ENCODE results near the gene TACC2. TPM values are rescaled to one million over a fixed set of nuclear protein-coding genes. Genes with fewer than 3 reads are reported as not detected.

The TACC2 gene
- total and polyA plus RNA-seq, 2 donors (not counting 1 experiment from before 2014, with no cell fraction given): not detected

GRCh38 chr10:122127943-122128342 lies 139.0 kb downstream of the TACC2 start:
- no peaks in the 10 kb centered on the region for H3K27me3 ChIP-seq (replicated peaks in 1 of 4; ENCODE audit: control extremely low read depth in 1 of 4, control insufficient read depth in 3 of 4, insufficient read depth in 4 of 4, low read length in 3 of 4)
- H3K4me3 Mint-ChIP-seq: no peak overlapping the region
- H2AFZ ChIP-seq (ENCODE audit: insufficient read depth, low read depth, low read length, poor library complexity, severe bottlenecking): no peak overlapping the region
- WGBS (ENCODE audit: insufficient coverage): 75% methylated on average over 5 of the region's 8 CpGs
- ATAC-seq (ENCODE audit: low read depth) (no peak), DNase-seq (no peak)
- no peaks in the 10 kb centered on the region for H3K79me2 ChIP-seq (ENCODE audit: control insufficient read depth, insufficient read depth, low read length)
- H3K4me2 ChIP-seq (replicated peaks; ENCODE audit: low read depth, low read length, poor library complexity, severe bottlenecking): no peak overlapping the region
- no peaks in the 10 kb centered on the region for H3K4me1 ChIP-seq (ENCODE audit: control insufficient read depth in 2 of 2, insufficient read depth in 2 of 2, low read length in 2 of 2)
- no peak overlapping the region for H3K4me3 ChIP-seq (ENCODE audit: control extremely low read depth in 1 of 5, extremely low read depth in 1 of 5, insufficient read depth in 1 of 5, low read depth in 2 of 5, low read length in 4 of 5)
- POLR2A ChIA-PET: no interaction called here
- H3K9ac ChIP-seq (ENCODE audit: low read length): no peak overlapping the region
- H3K9me3 Mint-ChIP-seq (ENCODE audit: insufficient read depth): no peaks in the 10 kb centered on the region
- H3K4me1 Mint-ChIP-seq: peaks cover 1% of the 10 kb centered on the region
- CTCF ChIA-PET: no interaction called here
- H4K20me1 ChIP-seq (ENCODE audit: control insufficient read depth, insufficient read depth, low read length, poor library complexity, severe bottlenecking): no peaks in the 10 kb centered on the region
- no peak for TF ChIP-seq EZH2 (IDR thresholded peaks at IDR 0.05; ENCODE audit: borderline replicate concordance, insufficient read depth, low read depth, low read length, poor library complexity, severe bottlenecking)
- TF ChIP-seq CTCF (IDR thresholded peaks at IDR 0.05): no peak
- no peak overlapping the region for H3K27ac ChIP-seq (ENCODE audit: low read length in 2 of 2)
- peaks cover 0 to 8% (median 0%) of the 10 kb centered on the region in 3 donors for H3K9me3 ChIP-seq (ENCODE audit: control extremely low read depth in 1 of 3, control insufficient read depth in 2 of 3, insufficient read depth in 1 of 3, low read length in 2 of 3)
- intact Hi-C loops (cut with micrococcal nuclease): no loop called here
- no peaks in the 10 kb centered on the region for H3K36me3 ChIP-seq (replicated peaks in 1 of 2; ENCODE audit: control extremely low read depth in 1 of 2, control insufficient read depth in 1 of 2, extremely low read depth in 1 of 2, insufficient read depth in 2 of 2, low read length in 1 of 2)
- H3K27me3 Mint-ChIP-seq: peaks cover 19% of the 10 kb centered on the region
- H3K27ac Mint-ChIP-seq: no peak overlapping the region

- DNase-seq (no peak), ATAC-seq (ENCODE audit: low read depth) (no peak)
- H3K9me3 Mint-ChIP-seq (ENCODE audit: insufficient read depth): no peaks in the 10 kb centered on the region
- H3K4me3 Mint-ChIP-seq: no peak overlapping the region
- Histone ChIP-seq H2AFZ (ENCODE audit: insufficient read depth, low read depth, low read length, poor library complexity, severe bottlenecking) (no peak overlapping the region), H3K9me3 (ENCODE audit: control extremely low read depth in 1 of 3, control insufficient read depth in 2 of 3, insufficient read depth in 1 of 3, low read length in 2 of 3) (peaks cover 0 to 8% (median 0%) of the 10 kb centered on the region in 3 donors), H4K20me1 (ENCODE audit: control insufficient read depth, insufficient read depth, low read length, poor library complexity, severe bottlenecking) (no peaks in the 10 kb centered on the region), H3K27ac (ENCODE audit: low read length in 2 of 2) (no peak overlapping the region), H3K79me2 (ENCODE audit: control insufficient read depth, insufficient read depth, low read length) (no peaks in the 10 kb centered on the region), H3K36me3 (replicated peaks in 1 of 2; ENCODE audit: control extremely low read depth in 1 of 2, control insufficient read depth in 1 of 2, extremely low read depth in 1 of 2, insufficient read depth in 2 of 2, low read length in 1 of 2) (no peaks in the 10 kb centered on the region), H3K9ac (ENCODE audit: low read length) (no peak overlapping the region), H3K4me2 (replicated peaks; ENCODE audit: low read depth, low read length, poor library complexity, severe bottlenecking) (no peak overlapping the region), H3K4me3 (ENCODE audit: control extremely low read depth in 1 of 5, extremely low read depth in 1 of 5, insufficient read depth in 1 of 5, low read depth in 2 of 5, low read length in 4 of 5) (no peak overlapping the region), H3K27me3 (replicated peaks in 1 of 4; ENCODE audit: control extremely low read depth in 1 of 4, control insufficient read depth in 3 of 4, insufficient read depth in 4 of 4, low read length in 3 of 4) (no peaks in the 10 kb centered on the region), H3K4me1 (ENCODE audit: control insufficient read depth in 2 of 2, insufficient read depth in 2 of 2, low read length in 2 of 2) (no peaks in the 10 kb centered on the region)
- intact Hi-C loops (cut with micrococcal nuclease): no loop called here
- ChIA-PET CTCF (no interaction called here), POLR2A (no interaction called here)
- peaks cover 5% of the 10 kb centered on the region for H3K4me1 Mint-ChIP-seq
- TF ChIP-seq CTCF (IDR thresholded peaks at IDR 0.05): no peak
- no peak for TF ChIP-seq EZH2 (IDR thresholded peaks at IDR 0.05; ENCODE audit: borderline replicate concordance, insufficient read depth, low read depth, low read length, poor library complexity, severe bottlenecking)
- peaks cover 22% of the 10 kb centered on the region for H3K27me3 Mint-ChIP-seq
- 100% methylated on average over 3 of the region's 5 CpGs for WGBS (ENCODE audit: insufficient coverage)
- H3K27ac Mint-ChIP-seq: no peak overlapping the region
Observed at GRCh38 chr10:122128357-122128756, 139.4 kb downstream of the TACC2 start.

All from B cell (primary cell).